KG1 (cell line): Measurements from ENCODE around the gene PKD2L1.
"Not testable (repeated sequence)": the region's sequence is repeated elsewhere in the genome, so short reads cannot be mapped to it uniquely, and the experiment has no call there.

Source experiments
- DNase-seq: peaks from one replicate; lab custom pipeline; 2025; lab: John Stamatoyannopoulos, UW

PKD2L1 gene

GRCh38 chr10:100286051-100287033, 43.7 kb downstream of the PKD2L1 start, which contains the start of gene BLOC1S2:
Gene BLOC1S2, minus strand, starts transcription at chr10:100286680. Its CDS starts 21 bp downstream, at chr10:100286659.
- peak; percentile 62 for DNase-seq

- DNase-seq = not testable (repeated sequence)
Measured at GRCh38 chr10:100285326-100285725, 44.7 kb downstream of the PKD2L1 start.

GRCh38 chr10:100282907-100283306, 47.1 kb downstream of the PKD2L1 start:
- DNase-seq = no peak

- DNase-seq = not testable (repeated sequence)
Measured at GRCh38 chr10:100276971-100277370, 53.1 kb downstream of the PKD2L1 start.

- DNase-seq = peak; percentile 26
Measured at GRCh38 chr10:100267239-100268104, 62.6 kb downstream of the PKD2L1 start, which contains the start of gene CWF19L1. Gene CWF19L1, minus strand, starts transcription at chr10:100267638. Its CDS starts 45 bp downstream, at chr10:100267593.

- no peak for DNase-seq
Measured at GRCh38 chr10:100265821-100266485, 64.1 kb downstream of the PKD2L1 start.

- DNase-seq = no peak
Measured at GRCh38 chr10:100254191-100254590, 75.8 kb downstream of the PKD2L1 start.

- no peak for DNase-seq
Measured at GRCh38 chr10:100253041-100253440, 77.0 kb downstream of the PKD2L1 start.

- DNase-seq = no peak
Measured at GRCh38 chr10:100248820-100249219, 81.2 kb downstream of the PKD2L1 start.

GRCh38 chr10:100245484-100246220, 84.4 kb downstream of the PKD2L1 start:
- no peak for DNase-seq

- no peak for DNase-seq
Measured at GRCh38 chr10:100239851-100240250, 90.2 kb downstream of the PKD2L1 start.

GRCh38 chr10:100238429-100238828, 91.6 kb downstream of the PKD2L1 start:
- DNase-seq = no peak
